Tibial artery (tissue), 4 donors: ENCODE results near the gene KLF6.

Source experiments
- DNase-seq, 2 donors: peaks; one replicate each; pipeline ENCODE4 v3.0.0-alpha.2; 2019
- H3K27ac ChIP-seq, 2 donors: fragments of 200-600 bp; sonication (generic) in 1 of 2; 1 replicate in 1 of 2; 2 replicates in 1 of 2; pipeline ENCODE4 v1.5.1; 2018 to 2019; ENCODE audit warnings: mild to moderate bottlenecking in 1 of 2
- H3K27me3 ChIP-seq, 2 donors: fragments of 200-600 bp; sonication (generic) in 1 of 2; one replicate each; pipeline versions ENCODE4 v1.5.1 to v1.6.0; 2016 to 2019
- H3K36me3 ChIP-seq, 3 donors: fragments of 200-600 bp; sonication (generic) in 2 of 3; one replicate each; pipeline ENCODE4 v1.5.1; 2016 to 2019; ENCODE audit warnings: mild to moderate bottlenecking in 2 of 3
- H3K4me1 ChIP-seq, 4 donors: fragments of 200-600 bp; sonication (generic) in 2 of 4; 1 replicate in 3 of 4; 2 replicates in 1 of 4; pipeline ENCODE4 v1.5.1; 2016 to 2019
- H3K4me3 ChIP-seq, 2 donors: fragments of 200-600 bp; sonication (generic) in 1 of 2; 1 replicate in 1 of 2; 2 replicates in 1 of 2; pipeline ENCODE4 v1.5.1; 2018 to 2019; ENCODE audit warnings: mild to moderate bottlenecking in 2 of 2
- H3K9me3 ChIP-seq, 3 donors: fragments of 200-600 bp; sonication (generic) in 1 of 3; one replicate each; pipeline ENCODE4 v1.5.1; 2016 to 2019
- CTCF ChIP-seq, 2 experiments: fragments of 200-600 bp in 1 of 2; fragments of 450-650 bp in 1 of 2; IDR thresholded peaks; one replicate each; pipeline ENCODE4 v1.5.1; 2017 to 2019; ENCODE audit warnings: antibody characterized with exemption in 2 of 2, mild to moderate bottlenecking in 1 of 2, moderate library complexity in 1 of 2
- intact Hi-C: fragments of 100-400 bp; cut with DNase I; formaldehyde crosslinking; loops from one replicate; pipeline ENCODE4 v1.15.0; 2023; ENCODE audit warnings: low total_unique reads

The KLF6 gene

DNA sequence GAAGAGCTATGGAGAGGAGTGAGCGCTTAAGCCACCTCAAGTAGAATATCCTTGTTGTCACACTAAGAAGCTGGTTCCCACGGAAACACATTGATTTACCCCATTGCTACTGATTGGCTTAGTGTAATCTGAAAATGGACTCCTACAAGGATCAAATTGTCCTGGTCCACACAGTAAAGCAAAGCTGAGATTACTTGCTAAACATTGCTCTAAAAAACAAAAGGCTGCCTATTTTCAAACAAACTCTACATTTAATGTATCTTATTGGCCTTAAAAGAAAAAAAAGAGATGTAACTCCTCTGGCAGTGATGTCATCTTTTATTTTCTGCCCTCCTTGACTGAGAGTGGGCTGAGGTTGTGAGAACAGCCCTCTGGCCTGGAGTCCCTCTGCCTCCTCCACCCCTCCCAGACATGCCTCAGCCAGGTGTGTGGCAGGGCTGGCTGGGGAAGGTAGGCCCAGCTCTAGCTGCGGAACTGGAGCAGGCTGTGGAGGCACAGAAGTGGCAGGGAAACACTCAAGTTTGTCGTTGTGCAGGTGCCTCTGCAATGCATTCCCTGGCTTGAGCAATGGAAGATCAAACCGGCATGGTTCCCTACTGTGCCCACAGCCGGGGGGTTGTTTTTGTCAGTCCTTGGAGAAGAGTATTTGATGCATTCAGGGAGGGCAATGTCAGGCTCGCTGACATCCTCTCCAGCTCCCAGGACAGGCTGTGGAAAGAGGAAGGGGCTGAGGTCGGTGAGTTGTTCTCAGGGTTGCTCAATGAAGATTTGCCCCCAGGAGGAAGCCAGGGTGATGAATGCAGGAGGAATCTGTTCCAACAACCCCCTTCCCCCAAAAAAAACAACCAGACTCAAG lies 9.1 kb downstream of the KLF6 start:
- Histone ChIP-seq H3K4me1 (peaks cover 0 to 62% (median 44%) of the 10 kb centered on the region in 4 donors), H3K4me3 (no peak overlapping the region)
- intact Hi-C loops = loop anchor here (2.0 kb wide), 1 partner anchor 53 kb away; no protein-coding TSS in a partner anchor

DNA sequence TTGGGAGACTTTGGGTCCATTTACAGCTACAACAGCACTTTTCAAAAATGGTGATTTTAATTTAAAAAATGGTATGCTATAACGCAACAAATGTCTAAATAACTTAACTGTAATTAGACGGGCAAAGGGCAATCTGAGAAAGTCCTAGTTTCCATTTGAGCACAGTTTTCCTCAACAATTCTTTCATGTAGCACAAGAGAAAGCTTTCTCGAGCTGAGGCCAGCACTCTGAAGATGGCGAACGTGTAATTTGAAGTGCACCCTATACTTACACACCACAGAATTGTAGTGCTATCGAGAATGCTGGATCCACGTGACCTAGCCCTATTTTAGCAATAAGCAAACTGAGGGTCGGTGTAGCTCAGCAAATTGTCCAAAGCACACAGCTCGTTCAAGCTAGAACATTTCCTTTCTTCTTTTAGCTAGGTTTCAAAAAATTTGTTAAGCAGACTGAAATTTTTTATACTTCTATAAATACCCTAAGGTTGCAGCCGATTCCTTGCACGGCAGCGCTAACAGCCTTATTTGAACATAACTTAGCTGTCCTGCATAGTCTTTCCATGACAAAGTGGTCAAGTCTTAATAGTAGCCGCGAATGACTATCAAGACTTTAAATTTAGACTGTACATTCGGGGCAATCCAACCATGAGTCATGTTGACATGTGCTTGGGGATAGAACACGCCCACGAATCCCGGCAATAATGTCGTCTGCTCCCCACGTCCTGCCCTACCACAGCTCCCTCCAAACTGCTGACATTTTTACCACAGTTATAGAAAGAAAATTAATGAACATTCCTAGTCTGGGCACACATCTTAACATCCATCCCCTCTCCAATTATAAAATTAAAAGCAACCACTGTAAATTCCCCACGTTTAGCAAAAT lies 10.0 kb downstream of the KLF6 start:
- Histone ChIP-seq H3K27me3 (no peaks in the 10 kb centered on the region), H3K27ac (peak overlapping the region; percentile 100), H3K36me3 (peaks cover 35 to 43% (median 39%) of the 10 kb centered on the region in 3 donors), H3K9me3 (no peaks in the 10 kb centered on the region), H3K4me3 (no peak overlapping the region), H3K4me1 (peaks cover 0 to 58% (median 40%) of the 10 kb centered on the region in 4 donors)
- no peak for TF ChIP-seq CTCF (IDR thresholded peaks at IDR 0.05)
- peak; percentile 63 to 83 for DNase-seq
- intact Hi-C loops = loop anchor here (2.0 kb wide), 1 partner anchor 52 kb away; no protein-coding TSS in a partner anchor

More for the DNA sequence above, 9.1 kb downstream of the KLF6 start:
- no peaks in the 10 kb centered on the region for H3K9me3 ChIP-seq
- peak overlapping the region; percentile 100 for H3K27ac ChIP-seq
- no peaks in the 10 kb centered on the region for H3K27me3 ChIP-seq
- DNase-seq = no peak
- H3K36me3 ChIP-seq = peaks cover 43 to 52% (median 47%) of the 10 kb centered on the region in 3 donors
- no peak for TF ChIP-seq CTCF (IDR thresholded peaks at IDR 0.05)

- Histone ChIP-seq H3K4me1 (peaks cover 0 to 50% (median 34%) of the 10 kb centered on the region in 4 donors), H3K27me3 (no peaks in the 10 kb centered on the region), H3K9me3 (no peaks in the 10 kb centered on the region), H3K27ac (peak overlapping the region; percentile 100), H3K36me3 (peaks cover 26 to 35% (median 30%) of the 10 kb centered on the region in 3 donors), H3K4me3 (no peak overlapping the region)
- DNase-seq = no peak
- TF ChIP-seq CTCF (IDR thresholded peaks at IDR 0.05) = no peak
- intact Hi-C loops = loop anchor here (2.0 kb wide), 1 partner anchor 51 kb away; no protein-coding TSS in a partner anchor
These were observed 10.8 kb downstream of the KLF6 start for GRCh38 chr10:3774018-3774813.

DNA sequence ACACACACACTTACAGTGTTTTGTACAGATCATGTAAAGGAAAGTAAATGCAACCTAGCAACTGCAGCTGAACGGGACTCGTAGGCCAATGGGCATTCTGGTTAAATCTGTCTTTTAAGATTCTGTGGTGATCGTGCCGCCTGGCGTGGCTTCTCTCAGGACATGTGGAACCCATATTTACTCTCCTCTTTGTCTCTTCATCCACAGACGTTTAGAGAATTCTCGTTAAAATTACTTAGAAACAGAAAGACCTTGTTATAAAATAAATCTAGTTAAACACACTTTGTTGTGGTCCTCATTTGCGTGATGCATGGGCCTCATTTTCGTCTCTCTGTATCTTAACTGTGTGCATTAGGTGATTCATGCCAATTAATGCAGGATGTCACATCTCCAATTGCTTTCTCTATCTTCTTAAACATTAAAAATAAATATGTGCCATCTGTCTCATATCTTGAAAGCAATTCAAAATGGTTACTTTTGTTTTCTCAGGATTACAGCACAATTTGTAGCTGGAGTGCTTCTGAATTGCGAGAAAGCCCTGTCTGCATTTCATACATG lies 11.5 kb downstream of the KLF6 start:
- peaks cover 19 to 28% (median 24%) of the 10 kb centered on the region in 3 donors for H3K36me3 ChIP-seq
- H3K4me3 ChIP-seq = no peak overlapping the region
- no peak for DNase-seq
- H3K27me3 ChIP-seq = no peaks in the 10 kb centered on the region
- TF ChIP-seq CTCF (IDR thresholded peaks at IDR 0.05) = no peak
- H3K4me1 ChIP-seq = peaks cover 0 to 43% (median 29%) of the 10 kb centered on the region in 4 donors
- peak overlapping the region; percentile 100 for H3K27ac ChIP-seq
- intact Hi-C loops = loop anchor here (2.0 kb wide), 1 partner anchor 51 kb away; no protein-coding TSS in a partner anchor
- H3K9me3 ChIP-seq = no peaks in the 10 kb centered on the region
